Fibroblast of lung (primary cell): ENCODE data around the gene ROR2.

ENCODE experiments used
- EZH2 ChIP-seq: IDR thresholded peaks from 2 replicates; pipeline ENCODE4 v1.5.1; 2012; ENCODE audit warnings: low read length, control low read depth, mild to moderate bottlenecking; ENCODE audit errors: missing control alignments
- TF ChIP-seq, protein P1 (sequence below), 2 donors: IDR thresholded peaks in 1 of 2; conservative IDR thresholded peaks in 1 of 2; 1 replicate in 1 of 2; 2 replicates in 1 of 2; pipeline ENCODE4 v1.5.1; 2011 to 2012; ENCODE audit warnings: low read length in 2 of 2, control low read depth in 1 of 2, inconsistent platforms in 1 of 2, low read depth in 1 of 2, mild to moderate bottlenecking in 1 of 2

DNA sequence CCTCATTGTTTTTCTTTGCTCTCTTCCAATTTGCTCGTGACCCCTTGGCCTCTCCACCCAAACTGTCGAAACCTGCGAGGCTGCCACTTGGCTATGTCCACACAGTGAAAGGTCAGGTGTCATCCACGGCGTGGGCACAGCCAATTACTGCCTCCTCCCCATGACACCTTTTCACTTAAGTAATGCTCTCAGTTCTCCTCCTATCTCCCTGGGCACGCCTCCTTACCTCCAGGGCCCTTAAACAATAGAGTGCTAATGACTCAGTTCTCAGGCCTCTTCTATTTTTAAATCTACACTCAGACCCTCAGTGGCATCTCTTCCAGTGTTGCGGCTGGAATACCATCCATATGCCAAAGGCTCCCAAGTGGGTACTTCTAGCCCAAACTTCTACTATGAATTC lies 256.8 kb downstream of the ROR2 start:
- TF ChIP-seq, protein P1, sequence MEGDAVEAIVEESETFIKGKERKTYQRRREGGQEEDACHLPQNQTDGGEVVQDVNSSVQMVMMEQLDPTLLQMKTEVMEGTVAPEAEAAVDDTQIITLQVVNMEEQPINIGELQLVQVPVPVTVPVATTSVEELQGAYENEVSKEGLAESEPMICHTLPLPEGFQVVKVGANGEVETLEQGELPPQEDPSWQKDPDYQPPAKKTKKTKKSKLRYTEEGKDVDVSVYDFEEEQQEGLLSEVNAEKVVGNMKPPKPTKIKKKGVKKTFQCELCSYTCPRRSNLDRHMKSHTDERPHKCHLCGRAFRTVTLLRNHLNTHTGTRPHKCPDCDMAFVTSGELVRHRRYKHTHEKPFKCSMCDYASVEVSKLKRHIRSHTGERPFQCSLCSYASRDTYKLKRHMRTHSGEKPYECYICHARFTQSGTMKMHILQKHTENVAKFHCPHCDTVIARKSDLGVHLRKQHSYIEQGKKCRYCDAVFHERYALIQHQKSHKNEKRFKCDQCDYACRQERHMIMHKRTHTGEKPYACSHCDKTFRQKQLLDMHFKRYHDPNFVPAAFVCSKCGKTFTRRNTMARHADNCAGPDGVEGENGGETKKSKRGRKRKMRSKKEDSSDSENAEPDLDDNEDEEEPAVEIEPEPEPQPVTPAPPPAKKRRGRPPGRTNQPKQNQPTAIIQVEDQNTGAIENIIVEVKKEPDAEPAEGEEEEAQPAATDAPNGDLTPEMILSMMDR (conservative IDR thresholded peaks at IDR 0.05 in 1 of 2, IDR thresholded peaks at IDR 0.05 in 1 of 2; ENCODE audit: low read depth in 1 of 2, low read length in 2 of 2) = no peak
- no peak for TF ChIP-seq EZH2
